GM19468 (cell line): ENCODE measurements around the gene HIPK2.

Source experiments
- ATAC-seq: cut with Tn5 transposase; IDR thresholded peaks from one replicate; pipeline ENCODE4 v1.9.1; 2021; ENCODE audit warnings: mild to moderate bottlenecking, moderate library complexity, moderate number of reproducible peaks; ENCODE audit not compliant: unreplicated experiment; ENCODE audit errors: extremely low read depth

The HIPK2 gene

GRCh38 chr7:139526578-139527544, 250.9 kb downstream of the HIPK2 start:
- ATAC-seq = no peak

GRCh38 chr7:139525750-139526149, 252.0 kb downstream of the HIPK2 start:
- ATAC-seq = no peak

- no peak for ATAC-seq
Observed at GRCh38 chr7:139525239-139525638, 252.6 kb downstream of the HIPK2 start.

GRCh38 chr7:139523968-139524815, 253.6 kb downstream of the HIPK2 start:
- ATAC-seq = no peak

DNA sequence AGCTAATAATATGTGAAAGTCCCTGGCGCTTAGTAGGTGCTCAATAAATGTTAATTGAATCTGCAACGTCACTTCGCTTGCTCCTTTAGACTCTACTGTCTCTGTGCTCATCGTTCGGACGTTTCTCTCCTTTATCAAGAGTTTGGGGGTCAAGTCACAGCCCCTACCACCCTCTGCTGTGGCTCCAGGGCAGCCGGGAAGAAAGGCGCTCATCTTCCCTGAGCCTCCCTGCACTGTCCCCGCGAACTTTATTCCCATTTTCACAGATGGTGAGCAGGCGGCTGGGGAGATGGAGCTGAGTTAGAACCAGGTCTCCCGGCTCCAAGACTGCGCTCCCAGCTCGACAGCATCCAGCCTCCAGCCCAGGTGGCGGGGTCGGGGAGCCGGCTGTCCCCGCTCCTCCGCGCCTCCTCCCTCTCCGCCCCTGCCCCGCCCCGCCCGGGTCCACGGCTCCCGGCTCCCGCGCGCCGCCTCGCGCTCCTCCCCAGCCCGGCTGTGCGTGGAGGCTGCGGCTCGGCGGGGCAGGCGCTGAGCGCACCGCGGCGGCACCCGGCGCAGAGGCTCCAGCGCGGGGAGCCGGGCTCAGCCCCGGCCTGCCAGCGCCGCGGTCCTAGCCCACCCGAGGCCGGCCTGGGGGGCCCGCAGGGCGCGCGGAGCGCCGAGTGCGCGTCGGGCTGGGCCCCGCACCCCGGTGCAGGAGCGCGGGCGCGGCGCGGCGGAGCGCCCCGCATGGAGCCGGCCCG, 254.4 kb downstream of the HIPK2 start, which contains the start of gene CLEC2L:
CLEC2L (plus strand) TSS at position 487 of the 743 bp plus-strand sequence; CDS start at position 730, 243 bp downstream.
- ATAC-seq = no peak

- ATAC-seq = no peak
Observed at GRCh38 chr7:139522830-139523198, 255.0 kb downstream of the HIPK2 start.

GRCh38 chr7:139521439-139521838, 256.4 kb downstream of the HIPK2 start:
- ATAC-seq = no peak

DNA sequence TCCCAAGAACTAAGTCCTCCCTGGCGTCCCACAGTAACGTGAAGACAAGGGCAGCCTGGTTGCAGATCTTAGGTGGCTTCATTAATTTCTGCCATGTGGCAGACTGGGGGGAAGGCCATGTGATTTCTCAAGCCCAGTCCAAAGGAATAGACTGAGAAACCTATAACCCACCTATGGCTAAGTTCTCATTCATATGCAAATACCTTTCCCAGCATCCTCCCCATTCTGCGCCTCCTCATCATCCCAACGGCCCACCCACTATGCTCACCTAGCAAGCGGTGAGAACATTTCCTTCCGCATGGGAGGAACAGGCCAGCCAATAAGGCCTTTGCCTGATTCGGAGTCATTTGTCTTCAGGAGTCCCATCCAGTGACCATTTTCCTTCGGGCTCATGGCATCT, 262.5 kb downstream of the HIPK2 start:
- no peak for ATAC-seq
